HG03139 (cell line): ENCODE results near the gene TAC4.

Source experiments
- ATAC-seq: cut with Tn5 transposase; IDR thresholded peaks from one replicate; pipeline ENCODE4 v1.9.1; 2021; ENCODE audit not compliant: unreplicated experiment

Gene TAC4

DNA sequence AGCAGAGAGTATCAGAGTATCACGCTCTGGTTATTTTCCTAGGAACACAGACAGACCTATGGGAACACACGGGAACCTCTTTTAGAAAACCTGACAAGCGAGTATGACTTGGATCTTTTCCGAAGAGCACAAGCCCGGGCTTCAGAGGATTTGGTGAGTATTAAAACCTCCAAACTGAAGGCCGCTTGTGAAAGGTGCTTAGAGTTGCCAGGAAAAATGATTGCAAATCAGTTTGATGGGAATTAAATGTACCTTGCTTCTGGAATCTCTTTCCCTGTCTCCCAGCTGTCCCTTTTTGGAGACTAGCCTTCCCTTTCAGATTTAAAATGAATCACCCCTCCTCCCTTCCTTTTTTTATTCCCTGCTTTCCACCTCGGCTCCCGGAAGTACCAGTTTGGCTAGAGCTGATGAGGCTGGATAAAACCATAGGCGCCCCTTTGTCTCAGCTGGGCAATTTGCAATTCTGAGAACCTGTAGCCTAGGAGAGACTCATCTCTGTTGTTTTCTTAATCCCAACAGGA, 32.0 kb downstream of the TAC4 start:
- no peak for ATAC-seq

DNA sequence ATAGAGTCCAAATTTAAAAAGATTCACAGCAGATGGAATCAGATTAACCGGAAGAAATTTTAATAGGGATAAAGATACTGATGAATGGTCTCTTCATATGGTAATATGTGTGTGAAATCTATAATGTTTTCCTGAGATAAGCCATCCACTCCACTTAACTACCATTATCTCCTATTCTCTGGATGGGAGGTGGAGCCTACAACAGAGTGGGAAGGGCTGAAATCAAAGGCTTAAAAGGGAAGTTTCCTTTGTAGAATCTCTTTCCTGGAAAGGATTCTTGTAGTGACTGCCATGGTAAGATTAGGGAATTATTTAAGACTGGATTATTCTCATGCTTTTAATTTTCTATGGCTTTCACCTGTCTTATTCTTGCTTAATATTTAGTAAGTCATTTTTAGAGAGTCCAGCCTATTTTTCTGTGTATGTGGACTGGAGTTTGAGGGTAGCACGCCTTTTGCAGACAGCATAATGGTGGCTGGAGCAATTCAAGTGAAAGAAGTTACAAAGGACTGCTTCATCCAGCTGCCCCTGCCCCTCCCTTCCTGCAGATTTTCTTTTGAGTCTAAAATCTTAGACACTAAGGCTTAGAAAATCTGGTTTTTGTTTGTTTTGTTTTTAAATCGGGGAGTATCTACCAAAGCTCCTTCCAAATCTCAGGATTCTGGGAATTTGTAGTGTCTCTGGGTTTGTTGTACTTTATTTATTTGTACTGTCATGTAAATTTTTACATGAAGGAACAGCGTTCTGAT, 32.9 kb downstream of the TAC4 start:
- no peak for ATAC-seq

DNA sequence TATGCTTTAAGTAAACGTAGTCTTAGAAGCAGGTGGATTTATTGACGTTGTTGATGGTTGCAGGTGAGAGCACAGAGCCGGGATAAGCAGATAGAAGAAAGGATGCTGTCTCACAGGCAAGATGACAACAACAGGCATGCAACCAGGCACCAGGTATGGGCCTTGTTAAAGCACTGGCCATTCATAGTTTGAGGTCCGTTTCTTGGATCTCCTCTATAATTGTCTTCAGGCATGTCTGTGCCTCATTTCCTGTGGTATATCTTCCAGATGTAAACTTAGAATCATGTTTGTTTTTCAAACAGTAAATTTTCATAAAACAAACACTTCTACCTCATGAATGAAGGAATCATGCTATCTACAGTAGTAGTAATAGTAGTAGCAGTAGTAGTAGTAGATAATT, 38.8 kb downstream of the TAC4 start:
- no peak for ATAC-seq

DNA sequence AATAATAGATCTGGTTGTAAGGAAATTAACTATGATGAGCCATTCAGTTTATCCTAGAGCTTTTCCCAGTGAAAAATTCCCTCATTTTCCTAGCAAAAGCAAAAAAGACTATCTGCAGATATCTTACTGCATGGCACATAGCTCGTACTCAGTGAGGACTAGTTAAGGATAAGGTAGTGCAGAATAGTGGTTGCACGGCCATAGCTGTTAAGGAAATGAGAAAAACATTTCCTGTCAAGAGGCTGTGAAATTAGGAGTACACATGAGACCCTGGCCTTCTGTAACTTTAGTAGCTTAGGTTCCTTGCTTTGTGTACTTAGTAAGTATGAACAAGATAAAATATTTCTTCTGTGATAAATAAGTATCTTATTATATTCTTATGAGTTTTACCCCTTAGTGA, 49.1 kb downstream of the TAC4 start:
- ATAC-seq, result no peak

DNA sequence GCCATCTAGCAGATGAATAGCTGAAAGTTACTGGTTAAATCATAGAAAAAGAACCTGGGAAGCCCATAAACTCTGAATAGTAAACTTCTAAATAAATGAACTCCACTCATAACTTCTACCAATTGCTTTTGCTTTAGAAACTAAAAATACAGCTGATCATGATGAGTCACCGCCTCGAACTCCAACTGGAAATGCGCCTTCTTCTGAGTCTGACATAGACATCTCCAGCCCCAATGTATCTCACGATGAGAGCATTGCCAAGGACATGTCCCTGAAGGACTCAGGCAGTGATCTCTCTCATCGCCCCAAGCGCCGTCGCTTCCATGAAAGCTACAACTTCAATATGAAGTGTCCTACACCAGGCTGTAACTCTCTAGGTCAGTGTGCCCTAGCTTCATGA, 49.7 kb downstream of the TAC4 start:
- no peak for ATAC-seq

DNA sequence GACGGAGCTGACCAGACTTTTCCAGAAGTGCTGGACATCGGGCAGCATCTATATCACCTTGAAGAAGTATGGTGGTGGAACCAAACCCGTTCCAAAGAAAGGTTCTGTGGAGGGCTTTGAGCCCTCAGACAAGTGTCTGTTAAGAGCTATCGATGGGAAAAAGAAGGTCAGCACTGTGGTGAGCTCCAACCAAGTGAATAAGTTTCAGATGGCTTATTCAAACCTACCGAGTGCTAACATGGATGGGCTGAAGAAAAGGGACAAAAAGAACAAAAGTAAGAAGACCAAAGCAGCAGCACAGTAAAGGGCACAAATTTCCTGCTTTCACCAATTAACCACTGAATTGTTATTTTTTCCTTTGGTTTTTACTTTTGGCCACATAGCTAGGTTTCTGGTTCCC, 52.5 kb downstream of the TAC4 start:
- ATAC-seq, result no peak

DNA sequence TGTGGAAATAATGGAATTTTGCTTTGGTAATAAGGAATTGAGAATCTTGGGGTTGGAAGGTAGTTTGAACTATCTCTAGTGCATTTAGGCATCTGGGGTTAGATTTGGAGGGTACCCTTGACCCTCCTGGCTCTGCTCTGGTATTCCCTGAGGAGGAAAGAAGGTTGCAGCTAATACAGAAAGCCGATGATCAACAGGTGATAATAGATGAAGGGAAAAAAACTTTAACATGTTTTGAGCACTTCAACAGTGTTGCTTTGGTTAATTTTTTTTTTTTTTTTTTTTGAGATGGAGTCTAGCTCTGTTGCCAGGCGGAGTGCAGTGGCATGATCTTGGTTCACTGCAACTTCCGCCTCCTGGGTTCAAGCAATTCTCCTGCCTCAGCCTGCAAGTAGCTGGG, 54.6 kb downstream of the TAC4 start:
- no peak for ATAC-seq

DNA sequence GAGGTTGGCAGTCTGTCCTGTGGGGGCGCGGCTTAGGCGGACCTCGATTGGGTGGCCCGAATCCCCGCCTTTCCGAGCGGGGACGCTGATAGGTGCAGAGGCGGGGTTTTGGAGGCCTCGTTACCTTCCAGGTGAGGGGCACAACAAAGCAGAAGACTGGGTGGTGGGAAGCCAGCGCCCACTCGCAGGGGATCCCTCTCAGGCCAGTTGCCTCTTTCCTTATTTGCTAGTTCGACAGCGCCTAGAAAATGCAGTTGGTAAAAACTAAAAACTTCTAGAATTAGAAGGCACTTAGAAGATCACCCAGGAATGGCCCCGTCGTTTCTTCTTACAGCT, 58.7 kb downstream of the TAC4 start:
- ATAC-seq, result no peak

DNA sequence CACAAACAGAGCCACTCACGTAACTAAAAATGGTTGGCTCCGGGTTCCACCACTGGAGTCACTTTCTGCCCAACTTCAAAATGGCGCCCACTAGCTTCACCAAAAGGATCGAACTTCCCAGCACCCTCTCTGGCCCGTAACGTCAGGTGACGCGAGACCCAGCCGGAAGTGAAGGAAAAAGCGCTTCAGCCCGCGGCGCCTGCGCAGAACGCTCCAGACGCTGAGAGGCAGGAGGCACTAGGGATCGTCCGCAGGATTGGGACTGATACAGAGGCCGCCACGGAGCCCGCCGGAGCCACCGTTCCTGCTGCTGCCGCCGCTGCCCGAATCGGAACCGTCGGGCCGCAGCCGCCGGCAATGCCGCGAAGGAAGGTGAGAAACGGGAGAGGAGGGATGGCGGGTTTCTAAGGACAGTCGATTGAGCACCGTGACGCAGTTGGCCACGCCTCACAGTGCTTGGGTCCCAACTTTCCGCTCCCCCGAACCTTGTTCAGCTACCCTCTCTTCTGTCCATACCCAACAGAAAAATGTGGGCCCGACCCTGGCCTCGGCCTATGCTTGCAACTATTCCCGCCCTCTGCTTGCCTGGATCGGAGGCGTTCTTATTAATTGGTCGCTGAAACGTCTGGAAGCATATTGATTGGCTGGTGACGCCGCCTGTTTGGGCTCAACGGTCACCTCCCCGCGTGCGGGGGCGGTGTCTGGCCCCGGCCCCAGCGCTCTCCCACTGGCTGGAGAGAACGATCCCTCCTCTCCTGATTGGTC, 59.2 kb downstream of the TAC4 start, which contains the start of gene KAT7:
Gene KAT7, plus strand, starts transcription at position 204 of the 765 bp plus-strand sequence. Its CDS starts 154 bp downstream, at position 358.
- ATAC-seq, result peak; percentile 91
